Activated naive CD4-positive, alpha-beta T cell treated with anti-CD3 and anti-CD28 coated beads, Interleukin-2, amount 50 U/mL, for 24 hours (primary cell): ENCODE measurements around the gene STARD10.
"Not testable (repeated sequence)": the region's sequence is repeated elsewhere in the genome, so short reads cannot be mapped to it uniquely, and the experiment has no call there.

Experiments used
- H3K27ac Mint-ChIP-seq: one replicate; pipeline ENCODE4 v1.8.0; 2021; ENCODE audit warnings: mild to moderate bottlenecking, mixed read lengths
- H3K27me3 Mint-ChIP-seq: one replicate; pipeline ENCODE4 v1.8.0; 2021; ENCODE audit warnings: mixed read lengths
- H3K36me3 Mint-ChIP-seq: one replicate; pipeline ENCODE4 v1.8.0; 2021; ENCODE audit warnings: mixed read lengths
- H3K4me1 Mint-ChIP-seq: one replicate; pipeline ENCODE4 v1.8.0; 2021; ENCODE audit warnings: mixed read lengths
- H3K4me3 Mint-ChIP-seq: one replicate; pipeline ENCODE4 v1.8.0; 2021; ENCODE audit warnings: mild to moderate bottlenecking, mixed read lengths
- H3K9me3 Mint-ChIP-seq: one replicate; pipeline ENCODE4 v1.8.0; 2021; ENCODE audit warnings: mixed read lengths

The STARD10 gene

GRCh38 chr11:72817966-72818365 is 24.1 kb upstream of the STARD10 start:
- Mint-ChIP-seq H3K4me3 (peak overlapping the region; percentile 17), H3K36me3 (peaks cover 12% of the 10 kb centered on the region), H3K27me3 (no peaks in the 10 kb centered on the region), H3K9me3 (no peaks in the 10 kb centered on the region), H3K4me1 (peaks cover 41% of the 10 kb centered on the region), H3K27ac (peak overlapping the region; percentile 23)

DNA sequence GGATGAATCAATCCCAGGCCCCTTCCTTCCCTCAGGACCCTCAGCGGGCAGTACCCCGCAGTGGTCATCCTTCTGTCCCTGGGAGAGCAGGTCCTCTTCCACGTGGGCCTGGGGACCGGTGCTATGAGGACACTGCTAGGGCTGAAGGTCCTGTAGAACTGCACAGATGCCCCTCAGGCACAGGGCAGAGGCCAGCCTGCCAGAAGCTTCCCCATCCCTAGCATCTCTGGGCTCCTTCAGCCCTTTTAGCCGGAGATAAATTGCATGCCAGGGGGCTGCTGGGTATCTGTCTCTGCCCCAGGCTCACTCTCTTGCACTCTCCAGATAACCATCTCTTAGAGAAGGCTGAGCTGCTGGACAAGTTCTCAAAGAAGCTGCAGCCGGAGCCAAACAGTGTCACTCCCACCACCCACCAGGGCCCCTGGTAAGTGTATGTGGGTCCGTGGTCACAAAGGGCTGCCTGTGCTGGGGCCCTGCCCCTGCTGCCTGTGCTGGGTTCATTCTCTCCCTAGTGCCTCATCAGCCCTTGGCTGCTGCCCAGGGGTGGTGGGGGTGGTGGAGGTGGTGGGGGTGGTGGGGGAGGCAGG is 22.6 kb upstream of the STARD10 start:
- no peaks in the 10 kb centered on the region for H3K9me3 Mint-ChIP-seq
- H3K4me3 Mint-ChIP-seq, result peak overlapping the region; percentile 99
- H3K4me1 Mint-ChIP-seq, result peaks cover 53% of the 10 kb centered on the region
- no peaks in the 10 kb centered on the region for H3K27me3 Mint-ChIP-seq
- peak overlapping the region; percentile 59 for H3K27ac Mint-ChIP-seq
- peaks cover 13% of the 10 kb centered on the region for H3K36me3 Mint-ChIP-seq

GRCh38 chr11:72815110-72815618 is 21.3 kb upstream of the STARD10 start:
- peak overlapping the region; percentile 96 for H3K27ac Mint-ChIP-seq
- H3K9me3 Mint-ChIP-seq, result no peaks in the 10 kb centered on the region
- peaks cover 15% of the 10 kb centered on the region for H3K36me3 Mint-ChIP-seq
- H3K4me3 Mint-ChIP-seq, result peak overlapping the region; percentile 99
- H3K27me3 Mint-ChIP-seq, result no peaks in the 10 kb centered on the region
- peaks cover 47% of the 10 kb centered on the region for H3K4me1 Mint-ChIP-seq

- peak within 1 kb of the TSS; percentile 99 for H3K4me3 Mint-ChIP-seq
- no peaks in the 10 kb centered on the region for H3K27me3 Mint-ChIP-seq
- H3K4me1 Mint-ChIP-seq, result peaks cover 44% of the 10 kb centered on the region
- peak within 1 kb of the TSS; percentile 96 for H3K27ac Mint-ChIP-seq
- H3K36me3 Mint-ChIP-seq, result peaks cover 14% of the 10 kb centered on the region
- H3K9me3 Mint-ChIP-seq, result no peaks in the 10 kb centered on the region
These were observed 20.7 kb upstream of the STARD10 start, which contains the start of gene ATG16L2 for GRCh38 chr11:72814286-72815109. Gene ATG16L2 (plus strand): TSS chr11:72814411. CDS start chr11:72814446, 35 bp downstream.

GRCh38 chr11:72813740-72814285 is 20.0 kb upstream of the STARD10 start:
- no peaks in the 10 kb centered on the region for H3K9me3 Mint-ChIP-seq
- peak overlapping the region; percentile 96 for H3K27ac Mint-ChIP-seq
- H3K4me1 Mint-ChIP-seq, result peaks cover 44% of the 10 kb centered on the region
- H3K36me3 Mint-ChIP-seq, result peaks cover 14% of the 10 kb centered on the region
- peak overlapping the region; percentile 98 for H3K4me3 Mint-ChIP-seq
- no peaks in the 10 kb centered on the region for H3K27me3 Mint-ChIP-seq

DNA sequence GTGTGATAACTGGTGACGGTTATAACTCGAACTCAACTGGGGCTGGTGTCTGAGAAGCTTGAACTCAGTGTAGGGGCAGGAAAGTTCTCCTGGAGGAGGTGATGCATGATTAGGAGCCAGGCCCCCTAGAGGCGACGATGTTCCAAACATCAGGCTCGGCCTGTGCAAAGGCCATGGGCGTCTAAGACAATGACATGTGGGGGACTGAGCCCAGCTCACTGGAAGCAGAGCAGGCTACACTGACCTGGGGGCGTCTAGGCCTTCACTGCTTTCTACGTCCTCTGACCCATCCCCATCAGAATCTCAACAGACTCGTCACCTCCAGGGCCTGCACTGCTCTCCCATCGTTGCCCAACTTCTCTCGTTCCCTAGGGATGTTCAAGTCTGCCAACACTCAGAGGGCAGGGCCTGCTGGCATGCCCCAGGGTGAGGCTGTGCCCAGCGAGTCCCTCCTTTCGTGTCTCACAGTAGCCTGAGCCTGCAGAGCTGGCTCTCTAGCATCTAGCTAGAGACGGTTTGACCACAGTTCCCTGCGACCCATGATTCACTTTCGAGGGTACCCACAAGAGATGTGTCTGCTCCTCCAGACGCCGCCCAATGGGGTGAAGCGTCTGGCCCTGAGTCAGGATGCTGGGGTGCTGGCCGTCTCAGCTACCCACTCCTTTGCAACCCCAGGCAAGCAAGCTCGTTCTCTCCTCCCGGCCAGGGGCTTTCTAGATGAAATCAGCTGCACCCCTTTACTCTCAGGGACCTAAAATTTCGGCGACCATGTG is 19.3 kb upstream of the STARD10 start:
- peaks cover 14% of the 10 kb centered on the region for H3K36me3 Mint-ChIP-seq
- no peaks in the 10 kb centered on the region for H3K27me3 Mint-ChIP-seq
- peak overlapping the region; percentile 96 for H3K27ac Mint-ChIP-seq
- H3K4me1 Mint-ChIP-seq, result peaks cover 40% of the 10 kb centered on the region
- H3K4me3 Mint-ChIP-seq, result peak overlapping the region; percentile 98
- H3K9me3 Mint-ChIP-seq, result no peaks in the 10 kb centered on the region

DNA sequence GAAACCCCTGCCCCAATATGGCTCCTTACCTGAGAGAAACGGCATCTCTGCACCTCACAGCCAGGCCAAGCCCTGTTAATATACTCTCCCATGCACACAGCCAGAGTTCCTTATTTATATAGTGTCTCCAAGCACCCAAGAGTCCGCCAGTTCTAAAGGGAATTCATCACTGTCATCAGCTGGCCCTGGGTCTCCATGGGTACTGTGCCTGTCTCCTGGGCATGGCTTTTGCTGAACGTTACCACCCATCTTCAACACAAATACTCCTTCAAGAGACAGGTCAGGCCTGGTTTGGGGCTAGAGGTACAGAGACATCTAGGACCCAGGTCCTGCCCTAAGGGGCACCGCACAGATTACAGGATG is 18.7 kb upstream of the STARD10 start:
- no peaks in the 10 kb centered on the region for H3K9me3 Mint-ChIP-seq
- H3K27me3 Mint-ChIP-seq, result no peaks in the 10 kb centered on the region
- H3K4me1 Mint-ChIP-seq, result peaks cover 37% of the 10 kb centered on the region
- H3K27ac Mint-ChIP-seq, result peak overlapping the region; percentile 96
- peak overlapping the region; percentile 98 for H3K4me3 Mint-ChIP-seq
- peaks cover 10% of the 10 kb centered on the region for H3K36me3 Mint-ChIP-seq

- not testable (repeated sequence) for H3K36me3 Mint-ChIP-seq, H3K9me3 Mint-ChIP-seq, H3K27me3 Mint-ChIP-seq
- peak overlapping the region; percentile 62 for H3K27ac Mint-ChIP-seq
- peak overlapping the region; percentile 75 for H3K4me3 Mint-ChIP-seq
- H3K4me1 Mint-ChIP-seq, result peaks cover 33% of the 10 kb centered on the region
These were observed 17.8 kb upstream of the STARD10 start for GRCh38 chr11:72811686-72812085.

DNA sequence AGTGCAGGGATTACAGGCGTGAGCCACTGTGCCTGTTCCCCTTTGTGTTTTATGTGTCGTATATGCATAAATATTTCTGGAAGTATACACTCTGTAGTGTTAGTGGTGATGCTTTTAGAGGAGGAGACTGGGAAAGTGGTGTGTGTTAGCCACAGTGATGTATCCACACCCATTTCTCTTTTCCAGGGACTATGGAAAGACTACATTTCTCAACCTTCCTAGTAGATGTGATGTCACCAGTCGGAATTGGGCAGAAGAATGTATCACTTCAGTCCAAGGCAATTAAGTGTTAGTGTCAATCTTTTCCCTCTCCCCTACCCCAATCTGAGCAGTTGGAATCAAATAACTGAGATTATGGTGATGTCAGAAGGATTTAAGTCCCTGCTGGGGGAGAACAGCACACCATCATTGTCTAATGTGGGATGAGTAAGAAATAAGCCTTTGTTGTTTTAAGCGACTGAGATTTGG is 14.5 kb upstream of the STARD10 start:
- peaks cover 9% of the 10 kb centered on the region for H3K36me3 Mint-ChIP-seq
- H3K27me3 Mint-ChIP-seq, result no peaks in the 10 kb centered on the region
- H3K4me1 Mint-ChIP-seq, result peaks cover 20% of the 10 kb centered on the region
- no peaks in the 10 kb centered on the region for H3K9me3 Mint-ChIP-seq
- H3K27ac Mint-ChIP-seq, result no peak overlapping the region
- no peak overlapping the region for H3K4me3 Mint-ChIP-seq

DNA sequence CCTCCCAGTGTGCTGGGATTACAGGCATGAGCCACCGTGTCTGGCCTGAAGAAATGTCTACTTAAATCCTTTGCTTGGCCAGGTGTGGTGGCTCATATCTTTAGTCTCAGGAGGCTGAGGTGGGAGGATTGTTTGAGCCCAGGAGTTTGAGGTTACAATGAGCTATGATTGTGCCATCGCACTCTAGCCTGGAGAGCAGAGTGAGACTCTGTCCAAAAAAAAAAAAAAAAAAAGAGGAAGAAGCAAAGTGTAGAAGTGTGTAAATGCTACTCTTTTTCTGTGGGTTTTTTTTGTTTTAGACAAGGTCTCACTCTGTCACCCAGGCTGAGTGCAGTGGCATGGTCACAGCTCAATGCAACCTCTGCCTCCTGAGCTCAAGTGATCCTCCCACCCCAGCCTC is 13.9 kb upstream of the STARD10 start:
- no peak overlapping the region for H3K4me3 Mint-ChIP-seq
- no peak overlapping the region for H3K27ac Mint-ChIP-seq
- H3K4me1 Mint-ChIP-seq, result peaks cover 15% of the 10 kb centered on the region
- H3K27me3 Mint-ChIP-seq, result no peaks in the 10 kb centered on the region
- peaks cover 9% of the 10 kb centered on the region for H3K36me3 Mint-ChIP-seq
- H3K9me3 Mint-ChIP-seq, result no peaks in the 10 kb centered on the region

DNA sequence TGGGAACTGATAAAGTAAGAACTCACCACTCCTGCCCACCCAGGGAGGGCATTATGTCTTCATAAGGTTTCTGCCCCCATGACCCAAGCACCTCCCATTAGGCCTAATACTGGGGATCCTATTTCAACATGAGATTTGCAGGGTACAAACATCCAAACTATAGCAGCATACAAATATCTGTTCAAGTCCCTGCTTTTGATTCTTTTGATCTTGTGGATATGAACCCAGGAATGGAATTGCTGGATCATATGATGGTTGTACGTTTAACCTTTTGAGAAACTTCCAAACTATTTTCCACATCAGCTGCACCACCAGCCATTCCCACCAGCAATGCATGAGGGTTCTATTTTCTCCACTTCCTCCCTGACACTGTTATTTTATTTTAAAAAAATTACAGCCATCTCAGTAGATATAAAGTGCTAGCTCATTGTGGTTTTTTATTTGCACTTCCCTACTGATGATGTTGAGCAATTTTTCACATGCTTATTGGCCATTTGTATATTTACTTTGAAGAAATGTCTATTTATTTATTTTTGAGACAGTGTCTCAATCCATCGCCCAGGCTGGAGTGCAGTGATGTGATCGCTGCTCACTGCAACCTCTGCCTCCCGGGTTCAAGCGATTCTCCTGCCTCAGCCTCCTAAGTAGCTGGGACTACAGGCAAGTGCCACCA is 13.3 kb upstream of the STARD10 start:
- H3K4me3 Mint-ChIP-seq, result no peak overlapping the region
- no peak overlapping the region for H3K27ac Mint-ChIP-seq
- peaks cover 8% of the 10 kb centered on the region for H3K36me3 Mint-ChIP-seq
- no peaks in the 10 kb centered on the region for H3K27me3 Mint-ChIP-seq
- no peaks in the 10 kb centered on the region for H3K9me3 Mint-ChIP-seq
- H3K4me1 Mint-ChIP-seq, result peaks cover 10% of the 10 kb centered on the region

DNA sequence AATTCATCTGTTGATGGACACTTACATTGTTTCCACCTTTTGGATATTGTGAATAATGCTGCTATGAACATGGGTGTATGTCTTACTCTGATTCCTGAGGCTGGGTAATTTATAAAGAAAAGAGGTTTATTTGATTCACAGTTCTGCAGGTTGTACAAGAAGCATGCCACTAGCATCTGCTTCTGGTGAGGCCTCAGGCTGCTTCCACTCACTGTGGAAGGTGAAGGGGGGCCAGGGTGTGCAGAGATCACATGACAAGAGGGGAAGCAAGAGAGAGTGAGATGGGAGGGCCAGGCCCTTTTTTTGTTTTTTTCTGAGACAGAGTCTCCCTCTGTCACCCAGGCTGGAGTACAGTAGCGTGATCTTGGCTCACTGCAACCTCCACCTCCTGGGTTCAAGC is 12.5 kb upstream of the STARD10 start:
- H3K27ac Mint-ChIP-seq, result peak overlapping the region; percentile 44
- not testable (repeated sequence) for H3K36me3 Mint-ChIP-seq, H3K27me3 Mint-ChIP-seq

GRCh38 chr11:72805216-72805615 is 11.4 kb upstream of the STARD10 start:
- no peaks in the 10 kb centered on the region for H3K27me3 Mint-ChIP-seq
- no peak overlapping the region for H3K4me3 Mint-ChIP-seq
- H3K9me3 Mint-ChIP-seq, result no peaks in the 10 kb centered on the region
- no peak overlapping the region for H3K27ac Mint-ChIP-seq
- H3K36me3 Mint-ChIP-seq, result peaks cover 4% of the 10 kb centered on the region
- no peaks in the 10 kb centered on the region for H3K4me1 Mint-ChIP-seq

More for the DNA sequence above, 12.5 kb upstream of the STARD10 start:
- H3K4me3 Mint-ChIP-seq, H3K9me3 Mint-ChIP-seq, H3K4me1 Mint-ChIP-seq: not testable (repeated sequence)

GRCh38 chr11:72802822-72803221 is 9.0 kb upstream of the STARD10 start:
- H3K27ac Mint-ChIP-seq, result no peak overlapping the region
- no peaks in the 10 kb centered on the region for H3K9me3 Mint-ChIP-seq
- H3K27me3 Mint-ChIP-seq, result no peaks in the 10 kb centered on the region
- no peaks in the 10 kb centered on the region for H3K4me1 Mint-ChIP-seq
- H3K4me3 Mint-ChIP-seq, result no peak overlapping the region
- H3K36me3 Mint-ChIP-seq, result no peaks in the 10 kb centered on the region

DNA sequence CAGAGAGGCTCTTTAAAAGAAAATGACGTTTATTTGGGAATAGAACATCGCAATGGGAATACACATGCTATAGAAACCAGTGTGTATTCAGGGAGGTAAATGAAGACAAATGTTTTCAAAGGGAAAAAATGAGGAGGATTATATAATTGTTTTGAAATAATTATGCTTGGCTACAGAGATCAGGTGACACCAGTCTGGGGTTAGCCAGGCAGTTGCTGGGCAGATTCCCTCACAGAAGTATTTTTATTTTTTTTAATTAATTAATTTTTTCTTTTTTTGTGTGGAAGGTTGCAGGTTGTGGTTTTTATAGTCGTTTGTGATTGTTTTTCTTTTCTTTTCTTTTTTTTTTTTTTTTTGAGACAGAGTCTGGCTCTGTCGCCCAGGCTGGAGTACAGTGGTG is 5.6 kb upstream of the STARD10 start:
- H3K36me3 Mint-ChIP-seq, result no peaks in the 10 kb centered on the region
- no peak overlapping the region for H3K4me3 Mint-ChIP-seq
- H3K27ac Mint-ChIP-seq, result no peak overlapping the region

More for the DNA sequence above, 5.6 kb upstream of the STARD10 start:
- Mint-ChIP-seq H3K4me1 (peaks cover 5% of the 10 kb centered on the region), H3K27me3 (no peaks in the 10 kb centered on the region), H3K9me3 (no peaks in the 10 kb centered on the region)
